RWPE2 (cell line): ENCODE results near the gene ALOX15.

Experiments used
- ATAC-seq: fragments of 200-7000 bp; cut with Tn5 transposase; 3 replicates; pipeline ENCODE4 v1.9.1; 2021; ENCODE audit warnings: low read depth
- DNase-seq: peaks from one replicate; pipeline ENCODE4 v3.0.0-alpha.2; 2020; ENCODE audit warnings: low spot score
- H3K27ac ChIP-seq: fragments of 450-650 bp; 2 replicates; pipeline ENCODE4 v1.5.1; 2017; ENCODE audit warnings: mild to moderate bottlenecking; ENCODE audit not compliant: poor library complexity, severe bottlenecking
- H3K27me3 ChIP-seq: fragments of 250-450 bp; sonication (Bioruptor Pico); 2 replicates; pipeline ENCODE4 v1.5.1; 2021; ENCODE audit warnings: mild to moderate bottlenecking, moderate library complexity; ENCODE audit not compliant: insufficient read depth, poor library complexity, severe bottlenecking
- H3K36me3 ChIP-seq: fragments of 250-450 bp; sonication (Bioruptor Pico); 2 replicates; pipeline ENCODE4 v1.5.1; 2020; ENCODE audit warnings: low read depth, mild to moderate bottlenecking, moderate library complexity
- H3K4me1 ChIP-seq: fragments of 250-450 bp; sonication (Bioruptor Pico); 2 replicates; pipeline ENCODE4 v1.5.1; 2021; ENCODE audit warnings: mild to moderate bottlenecking, moderate library complexity; ENCODE audit not compliant: insufficient read depth, poor library complexity, severe bottlenecking
- H3K4me3 ChIP-seq: fragments of 250-450 bp; sonication (Bioruptor Pico); 2 replicates; pipeline ENCODE4 v1.5.1; 2021; ENCODE audit warnings: mild to moderate bottlenecking, moderate library complexity; ENCODE audit not compliant: severe bottlenecking
- H3K9me3 ChIP-seq: fragments of 250-450 bp; sonication (Bioruptor Pico); 2 replicates; pipeline ENCODE4 v1.5.1; 2021; ENCODE audit warnings: mild to moderate bottlenecking, moderate library complexity; ENCODE audit not compliant: severe bottlenecking
- TF ChIP-seq, protein P1 (sequence below): fragments of 450-650 bp; IDR thresholded peaks from one replicate; pipeline ENCODE4 v1.5.1; 2017; ENCODE audit warnings: mild to moderate bottlenecking, moderate library complexity; ENCODE audit not compliant: poor library complexity, severe bottlenecking

ALOX15 gene

DNA sequence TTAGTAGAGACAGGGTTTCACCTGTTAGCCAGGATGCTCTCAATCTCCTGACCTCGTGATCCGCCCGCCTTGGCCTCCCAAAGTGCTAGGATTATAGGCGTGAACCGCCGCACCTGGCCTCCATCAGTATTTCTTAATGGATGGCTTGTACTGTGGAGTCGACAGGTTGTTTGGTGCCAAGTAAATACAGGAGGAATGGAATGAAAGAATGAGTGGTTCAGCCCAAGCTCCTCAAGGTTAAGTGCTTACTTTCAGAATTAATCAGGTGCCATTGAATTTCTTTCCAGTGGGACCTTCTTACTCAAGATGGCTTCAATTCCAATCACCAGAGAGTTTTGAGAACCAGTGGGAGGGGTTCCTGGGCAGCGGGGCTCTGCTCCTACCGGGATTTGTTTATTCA is 25.0 kb downstream of the ALOX15 start:
- H3K27me3 ChIP-seq, result no peaks in the 10 kb centered on the region
- H3K4me3 ChIP-seq, result no peak overlapping the region
- H3K4me1 ChIP-seq, result no peaks in the 10 kb centered on the region
- H3K27ac ChIP-seq, result no peak overlapping the region
- H3K36me3 ChIP-seq, result no peaks in the 10 kb centered on the region
- TF ChIP-seq, protein P1, sequence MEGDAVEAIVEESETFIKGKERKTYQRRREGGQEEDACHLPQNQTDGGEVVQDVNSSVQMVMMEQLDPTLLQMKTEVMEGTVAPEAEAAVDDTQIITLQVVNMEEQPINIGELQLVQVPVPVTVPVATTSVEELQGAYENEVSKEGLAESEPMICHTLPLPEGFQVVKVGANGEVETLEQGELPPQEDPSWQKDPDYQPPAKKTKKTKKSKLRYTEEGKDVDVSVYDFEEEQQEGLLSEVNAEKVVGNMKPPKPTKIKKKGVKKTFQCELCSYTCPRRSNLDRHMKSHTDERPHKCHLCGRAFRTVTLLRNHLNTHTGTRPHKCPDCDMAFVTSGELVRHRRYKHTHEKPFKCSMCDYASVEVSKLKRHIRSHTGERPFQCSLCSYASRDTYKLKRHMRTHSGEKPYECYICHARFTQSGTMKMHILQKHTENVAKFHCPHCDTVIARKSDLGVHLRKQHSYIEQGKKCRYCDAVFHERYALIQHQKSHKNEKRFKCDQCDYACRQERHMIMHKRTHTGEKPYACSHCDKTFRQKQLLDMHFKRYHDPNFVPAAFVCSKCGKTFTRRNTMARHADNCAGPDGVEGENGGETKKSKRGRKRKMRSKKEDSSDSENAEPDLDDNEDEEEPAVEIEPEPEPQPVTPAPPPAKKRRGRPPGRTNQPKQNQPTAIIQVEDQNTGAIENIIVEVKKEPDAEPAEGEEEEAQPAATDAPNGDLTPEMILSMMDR, result no peak
- ATAC-seq (no peak), DNase-seq (no peak)
- no peaks in the 10 kb centered on the region for H3K9me3 ChIP-seq

GRCh38 chr17:4610656-4611055 is 30.8 kb downstream of the ALOX15 start:
- Histone ChIP-seq H3K36me3 (no peaks in the 10 kb centered on the region), H3K4me3 (no peak overlapping the region), H3K4me1 (no peaks in the 10 kb centered on the region), H3K27ac (no peak overlapping the region), H3K27me3 (no peaks in the 10 kb centered on the region), H3K9me3 (no peaks in the 10 kb centered on the region)
- TF ChIP-seq, protein P1, result no peak
- DNase-seq (no peak), ATAC-seq (no peak)

DNA sequence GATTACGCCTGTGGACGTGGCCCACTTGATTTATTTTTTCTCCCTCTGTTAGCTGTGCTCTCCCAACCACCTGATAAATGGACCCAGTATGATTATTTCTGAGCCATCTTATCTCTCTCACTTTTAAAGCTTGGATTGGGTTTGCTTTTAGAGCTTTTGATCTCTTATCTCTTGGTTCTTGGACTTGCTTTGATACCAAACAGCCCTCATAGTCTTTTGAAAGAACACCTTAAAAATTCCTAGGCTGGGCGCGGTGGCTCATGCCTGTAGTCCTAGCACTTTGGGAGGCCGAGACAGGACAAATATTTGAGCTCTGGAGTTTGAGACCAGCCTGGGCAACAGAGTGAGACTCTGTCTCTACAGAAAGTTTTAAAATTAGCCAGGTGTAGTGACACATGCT is 31.3 kb downstream of the ALOX15 start:
- ATAC-seq (no peak), DNase-seq (no peak)
- Histone ChIP-seq H3K4me3 (no peak overlapping the region), H3K27me3 (no peaks in the 10 kb centered on the region), H3K4me1 (no peaks in the 10 kb centered on the region), H3K9me3 (no peaks in the 10 kb centered on the region), H3K27ac (no peak overlapping the region), H3K36me3 (no peaks in the 10 kb centered on the region)
- TF ChIP-seq, protein P1, result no peak

DNA sequence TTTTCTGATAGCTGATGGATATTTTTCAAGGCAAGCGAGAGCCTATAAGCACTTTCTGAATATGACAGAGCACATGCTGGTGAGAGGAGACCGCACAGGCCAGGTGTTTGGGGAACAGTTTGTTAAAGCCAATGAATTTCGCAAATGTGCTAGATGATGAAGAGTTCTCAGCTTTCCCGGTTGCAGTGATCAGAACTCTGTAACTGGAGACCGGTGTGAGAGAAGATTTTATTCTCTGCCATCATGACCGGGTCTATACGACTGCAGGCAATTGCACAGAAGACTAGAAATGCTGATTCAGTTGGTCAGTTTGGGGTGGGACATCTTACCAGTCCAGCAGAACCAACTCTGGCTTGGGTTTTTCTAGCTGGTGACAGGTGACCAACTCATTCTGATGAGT is 31.7 kb downstream of the ALOX15 start:
- no peaks in the 10 kb centered on the region for H3K36me3 ChIP-seq
- no peak overlapping the region for H3K4me3 ChIP-seq
- no peak for DNase-seq
- no peaks in the 10 kb centered on the region for H3K4me1 ChIP-seq
- H3K27ac ChIP-seq, result no peak overlapping the region
- no peak for ATAC-seq
- no peaks in the 10 kb centered on the region for H3K27me3 ChIP-seq
- no peaks in the 10 kb centered on the region for H3K9me3 ChIP-seq
- TF ChIP-seq, protein P1, result no peak

GRCh38 chr17:4607773-4608187 is 33.7 kb downstream of the ALOX15 start:
- no peak overlapping the region for H3K4me3 ChIP-seq
- H3K27ac ChIP-seq, result no peak overlapping the region
- no peaks in the 10 kb centered on the region for H3K9me3 ChIP-seq
- TF ChIP-seq, protein P1, result no peak
- DNase-seq (no peak), ATAC-seq (no peak)
- H3K4me1 ChIP-seq, result no peaks in the 10 kb centered on the region
- no peaks in the 10 kb centered on the region for H3K36me3 ChIP-seq
- H3K27me3 ChIP-seq, result no peaks in the 10 kb centered on the region
